ENCODE measurements around the gene CRYAA. TPM values are rescaled to one million over a fixed set of nuclear protein-coding genes. Genes with fewer than 3 reads are reported as not detected.
"Not testable (repeated sequence)": the region's sequence is repeated elsewhere in the genome, so short reads cannot be mapped to it uniquely, and the experiment has no call there.

Gene CRYAA
- total RNA-seq = not detected

GRCh38 chr21:43168708-43169107 is at the start of gene CRYAA:
Gene CRYAA (plus strand): TSS chr21:43169008. CDS start chr21:43169100, 92 bp downstream.
- DNase-seq (ENCODE audit: low spot score in 2 of 2); H3K4me1 ChIP-seq; H3K36me3 ChIP-seq; H3K4me3 ChIP-seq; H3K9me3 ChIP-seq; H3K27ac ChIP-seq; H3K27me3 ChIP-seq; intact Hi-C loops (cut with DNase I): not testable (repeated sequence)

- H3K27me3 ChIP-seq; H3K4me3 ChIP-seq; H3K9me3 ChIP-seq; DNase-seq (ENCODE audit: low spot score in 2 of 2); intact Hi-C loops (cut with DNase I); H3K27ac ChIP-seq; H3K4me1 ChIP-seq; H3K36me3 ChIP-seq: not testable (repeated sequence)
Observed at GRCh38 chr21:43130094-43130493, 38.7 kb upstream of the CRYAA start.

GRCh38 chr21:43134520-43134919 is 34.3 kb upstream of the CRYAA start:
- H3K4me3 ChIP-seq; H3K36me3 ChIP-seq; intact Hi-C loops (cut with DNase I); H3K4me1 ChIP-seq; H3K27me3 ChIP-seq; H3K27ac ChIP-seq; DNase-seq (ENCODE audit: low spot score in 2 of 2); H3K9me3 ChIP-seq: not testable (repeated sequence)

GRCh38 chr21:43138944-43139343 is 29.9 kb upstream of the CRYAA start:
- intact Hi-C loops (cut with DNase I); DNase-seq (ENCODE audit: low spot score in 2 of 2); H3K27ac ChIP-seq; H3K4me1 ChIP-seq; H3K27me3 ChIP-seq; H3K36me3 ChIP-seq; H3K9me3 ChIP-seq; H3K4me3 ChIP-seq: not testable (repeated sequence)
- peak in 1 of 3 experiments; percentile 8 for TF ChIP-seq CTCF (IDR thresholded peaks at IDR 0.05)

- H3K36me3 ChIP-seq; H3K9me3 ChIP-seq; H3K4me3 ChIP-seq; H3K4me1 ChIP-seq; H3K27ac ChIP-seq; DNase-seq (ENCODE audit: low spot score in 2 of 2); H3K27me3 ChIP-seq; intact Hi-C loops (cut with DNase I): not testable (repeated sequence)
Observed at GRCh38 chr21:43141407-43141806, 27.4 kb upstream of the CRYAA start.

GRCh38 chr21:43146637-43147036 is 22.2 kb upstream of the CRYAA start:
- H3K27me3 ChIP-seq; H3K9me3 ChIP-seq; intact Hi-C loops (cut with DNase I); DNase-seq (ENCODE audit: low spot score in 2 of 2); H3K27ac ChIP-seq; H3K4me3 ChIP-seq; H3K4me1 ChIP-seq; H3K36me3 ChIP-seq: not testable (repeated sequence)

GRCh38 chr21:43147999-43148398 is 20.8 kb upstream of the CRYAA start:
- H3K4me3 ChIP-seq; H3K4me1 ChIP-seq; H3K27ac ChIP-seq; H3K27me3 ChIP-seq; H3K36me3 ChIP-seq; H3K9me3 ChIP-seq; intact Hi-C loops (cut with DNase I); DNase-seq (ENCODE audit: low spot score in 2 of 2): not testable (repeated sequence)

- H3K27ac ChIP-seq; H3K4me3 ChIP-seq; H3K9me3 ChIP-seq; DNase-seq (ENCODE audit: low spot score in 2 of 2); H3K4me1 ChIP-seq; H3K27me3 ChIP-seq; intact Hi-C loops (cut with DNase I); H3K36me3 ChIP-seq: not testable (repeated sequence)
Observed at GRCh38 chr21:43149344-43149743, 19.5 kb upstream of the CRYAA start.

GRCh38 chr21:43153601-43154000 is 15.2 kb upstream of the CRYAA start:
- not testable (repeated sequence) for H3K9me3 ChIP-seq; DNase-seq (ENCODE audit: low spot score in 2 of 2)

GRCh38 chr21:43159279-43160175 is 9.3 kb upstream of the CRYAA start:
- H3K27ac ChIP-seq; H3K4me3 ChIP-seq; H3K36me3 ChIP-seq; intact Hi-C loops (cut with DNase I); H3K9me3 ChIP-seq; H3K4me1 ChIP-seq; H3K27me3 ChIP-seq; DNase-seq (ENCODE audit: low spot score in 2 of 2): not testable (repeated sequence)

More at GRCh38 chr21:43153601-43154000, 15.2 kb upstream of the CRYAA start:
- H3K27ac ChIP-seq; H3K36me3 ChIP-seq; intact Hi-C loops (cut with DNase I); H3K4me3 ChIP-seq; H3K27me3 ChIP-seq; H3K4me1 ChIP-seq: not testable (repeated sequence)

GRCh38 chr21:43161826-43162707 is 6.7 kb upstream of the CRYAA start:
- H3K9me3 ChIP-seq; H3K27ac ChIP-seq; H3K4me3 ChIP-seq; H3K27me3 ChIP-seq; DNase-seq (ENCODE audit: low spot score in 2 of 2); H3K36me3 ChIP-seq; H3K4me1 ChIP-seq; intact Hi-C loops (cut with DNase I): not testable (repeated sequence)

- H3K4me3 ChIP-seq; H3K27ac ChIP-seq; H3K9me3 ChIP-seq; intact Hi-C loops (cut with DNase I); H3K36me3 ChIP-seq; DNase-seq (ENCODE audit: low spot score in 2 of 2); H3K27me3 ChIP-seq; H3K4me1 ChIP-seq: not testable (repeated sequence)
Observed at GRCh38 chr21:43162708-43163205, 6.1 kb upstream of the CRYAA start.

- H3K27me3 ChIP-seq; H3K9me3 ChIP-seq; intact Hi-C loops (cut with DNase I); H3K27ac ChIP-seq; H3K4me1 ChIP-seq; DNase-seq (ENCODE audit: low spot score in 2 of 2); H3K4me3 ChIP-seq; H3K36me3 ChIP-seq: not testable (repeated sequence)
Observed at GRCh38 chr21:43164823-43165222, 4.0 kb upstream of the CRYAA start.
